HepG2 (cell line): Measurements from ENCODE around the gene KHNYN. TPM values are rescaled to one million over a fixed set of nuclear protein-coding genes. Genes with fewer than 3 reads are reported as not detected.
"Not testable (repeated sequence)": the region's sequence is repeated elsewhere in the genome, so short reads cannot be mapped to it uniquely, and the experiment has no call there.

Experiments used
- ATAC-seq: fragments of 200-7000 bp; cut with Tn5 transposase; 3 replicates; pipeline ENCODE4 v1.9.1; 2020; ENCODE audit warnings: mild to moderate bottlenecking, moderate library complexity
- BruUV-seq: library from RNA; stranded (reverse); fragments of 400-500 nt; replicated peaks from 2 replicates; lab custom pipeline; 2021; lab: Mats Ljungman, UMichigan
- CTCF ChIA-PET: fragments of 300-600 bp; formaldehyde crosslinking; extraction: SDS; loops from one replicate; lab custom pipeline; 2021; ENCODE audit warnings: low total read pairs, inconsistent platforms, low intra/inter-chr PET ratio; lab: Yijun Ruan, JAX
- POLR2A ChIA-PET: fragments of 350-600 bp; sonication (Branson Sonifier 250); formaldehyde crosslinking; loops from one replicate; lab custom pipeline; 2020; ENCODE audit warnings: antibody characterized with exemption, inconsistent platforms; lab: Yijun Ruan, JAX
- DNase-seq: peaks from one replicate; pipeline ENCODE4 v3.0.0-alpha.2; 2015; ENCODE audit warnings: low spot score
- FAIRE-seq: peaks from 3 replicates; lab custom pipeline; 2011; peaks lifted over from hg19 to GRCh38; lab: Jason Lieb, UNC
- H2AFZ ChIP-seq: one replicate; pipeline ENCODE4 v1.6.1; 2011; ENCODE audit warnings: low read length, inconsistent platforms
- H3K27ac ChIP-seq: fragments of 300-600 bp; 3 replicates; pipeline ENCODE4 v1.8.0; 2011; ENCODE audit warnings: mixed run types, mild to moderate bottlenecking, mixed read lengths, low read length, inconsistent platforms; ENCODE audit not compliant: insufficient read depth; ENCODE audit errors: extremely low read length
- H3K27me3 ChIP-seq, 2 experiments: fragments of 200-600 bp in 1 of 2; 2 replicates in 1 of 2; 3 replicates in 1 of 2; pipeline versions ENCODE4 v1.6.0 to v1.8.0; 2011; ENCODE audit warnings: low read length in 2 of 2, mild to moderate bottlenecking in 2 of 2, moderate library complexity in 2 of 2, inconsistent platforms in 1 of 2; ENCODE audit not compliant: insufficient read depth in 2 of 2, control insufficient read depth in 1 of 2
- H3K36me3 ChIP-seq, 2 experiments: fragments of 200-600 bp in 1 of 2; replicated peaks in 1 of 2; 2 replicates in 1 of 2; 3 replicates in 1 of 2; pipeline versions ENCODE4 v1.5.1 to v1.8.0; 2011; ENCODE audit warnings: low read length in 2 of 2, inconsistent platforms in 1 of 2; ENCODE audit not compliant: insufficient read depth in 2 of 2, control insufficient read depth in 1 of 2
- H3K4me1 ChIP-seq: 2 replicates; pipeline ENCODE4 v1.5.1; 2012; ENCODE audit warnings: low read length, inconsistent platforms; ENCODE audit not compliant: insufficient read depth
- H3K4me2 ChIP-seq: 2 replicates; pipeline ENCODE4 v1.6.0; 2011; ENCODE audit warnings: low read depth, low read length, inconsistent platforms
- H3K4me3 ChIP-seq, 3 experiments: fragments of 200-600 bp in 1 of 3; sonication (generic), shearing (Covaris generic) in 1 of 3; replicated peaks in 1 of 3; 2 replicates each; pipeline ENCODE4 v1.5.1; 2011 to 2016; ENCODE audit warnings: low read length in 3 of 3, inconsistent platforms in 2 of 3, low read depth in 2 of 3, mild to moderate bottlenecking in 2 of 3, control low read depth in 1 of 3, mixed read lengths in 1 of 3; ENCODE audit not compliant: insufficient read depth in 1 of 3
- H3K79me2 ChIP-seq: one replicate; pipeline ENCODE4 v1.6.1; 2011; ENCODE audit warnings: low read length, inconsistent platforms; ENCODE audit not compliant: insufficient read depth
- H3K9ac ChIP-seq: 2 replicates; pipeline ENCODE4 v1.6.0; 2011; ENCODE audit warnings: mild to moderate bottlenecking, low read depth, low read length, inconsistent platforms; ENCODE audit not compliant: insufficient read depth
- H3K9me3 ChIP-seq: 2 replicates; pipeline ENCODE4 v1.5.1; 2012; ENCODE audit warnings: mild to moderate bottlenecking, low read length
- H4K20me1 ChIP-seq: 2 replicates; pipeline ENCODE4 v1.6.0; 2011; ENCODE audit warnings: inconsistent platforms, mild to moderate bottlenecking, low read length, moderate library complexity; ENCODE audit not compliant: insufficient read depth
- ARNT ChIP-seq: fragments of 450-650 bp; IDR thresholded peaks from 2 replicates; pipeline ENCODE4 v1.6.1; 2017
- CSRNP2 ChIP-seq: sonication (generic); formaldehyde crosslinking; conservative IDR thresholded peaks from 2 replicates; pipeline ENCODE4 v1.8.0; 2022; ENCODE audit warnings: low read depth, missing genetic modification reagents
- FOXA1 ChIP-seq, 2 experiments: fragments of 450-650 bp in 1 of 2; sonication (generic) in 1 of 2; formaldehyde crosslinking in 1 of 2; IDR thresholded peaks; 2 replicates each; pipeline versions ENCODE4 v1.4.0 to v1.6.1; 2016 to 2020; ENCODE audit warnings: missing genetic modification reagents in 1 of 2
- MNT ChIP-seq: fragments of 450-650 bp; IDR thresholded peaks from 2 replicates; pipeline ENCODE4 v1.6.1; 2016
- NFKB2 ChIP-seq: sonication (generic); formaldehyde crosslinking; IDR thresholded peaks from 2 replicates; pipeline ENCODE4 v1.4.0; 2020; ENCODE audit warnings: missing genetic modification reagents, borderline replicate concordance
- NONO ChIP-seq, 2 experiments: fragments of 450-650 bp in 1 of 2; sonication (generic) in 1 of 2; formaldehyde crosslinking in 1 of 2; IDR thresholded peaks in 1 of 2; conservative IDR thresholded peaks in 1 of 2; 2 replicates each; pipeline versions ENCODE4 v1.6.1 to v1.8.0; 2017 to 2022; ENCODE audit warnings: mild to moderate bottlenecking in 1 of 2, missing genetic modification reagents in 1 of 2, moderate library complexity in 1 of 2
- RFXANK ChIP-seq: IDR thresholded peaks from 2 replicates; pipeline ENCODE4 v1.6.1; 2016
- SOX6 ChIP-seq, 2 experiments: fragments of 450-650 bp in 1 of 2; sonication (generic) in 1 of 2; formaldehyde crosslinking in 1 of 2; IDR thresholded peaks; 2 replicates each; pipeline versions ENCODE4 v1.4.0 to v1.6.1; 2017 to 2020; ENCODE audit warnings: antibody characterized with exemption in 1 of 2, mild to moderate bottlenecking in 1 of 2, missing genetic modification reagents in 1 of 2
- ZNF282 ChIP-seq: fragments of 450-650 bp; IDR thresholded peaks from 2 replicates; pipeline ENCODE4 v1.6.1; 2018; ENCODE audit not compliant: partially characterized antibody
- ZNF816 ChIP-seq: sonication (generic); formaldehyde crosslinking; IDR thresholded peaks from 2 replicates; pipeline ENCODE4 v1.8.0; 2022; ENCODE audit warnings: missing genetic modification reagents, mild to moderate bottlenecking, borderline replicate concordance
- WGBS: methylation state at CpG from one replicate; pipeline ENCODE4 v1.1.6; 2017; ENCODE audit warnings: low lambda C conversion rate; 5-methylcytosine and 5-hydroxymethylcytosine counted together
- in situ Hi-C: cut with HindIII; loops from 2 replicates; pipeline ENCODE4 v1.10.0; 2017; ENCODE audit warnings: low pct_unique_long_range_greater_than_20kb; ENCODE audit not compliant: extremely low pct_ligation_motif_present
- intact Hi-C: fragments of 100-400 bp; cut with micrococcal nuclease; formaldehyde crosslinking; loops from one replicate; pipeline ENCODE4 v1.10.0; 2022; ENCODE audit not compliant: unreplicated experiment
- polyA plus RNA-seq, 8 experiments: library from polyadenylated mRNA; depleted of rRNA in 3 of 8; stranded (reverse) in 7 of 8; unstranded in 1 of 8; fragments of >200 nt; fragmentation: Illumina TruSeq in 4 of 8; extraction: Trizol in 4 of 8; gene quantifications; 2 replicates each; pipeline versions ENCODE4 v1.2.1 to v1.2.3, GENCODE V29; 2011 to 2016; ENCODE audit warnings: low read depth in 4 of 8, missing spikeins in 1 of 8, mixed read lengths in 1 of 8; ENCODE audit not compliant: insufficient read depth in 1 of 8
- total RNA-seq, 5 experiments: library from RNA; depleted of rRNA; stranded (reverse); fragments of >200 nt; fragmentation: Illumina TruSeq; extraction: Trizol; gene quantifications; 2 replicates each; pipeline ENCODE4 v1.2.3, GENCODE V29; 2016; ENCODE audit warnings: low read depth in 1 of 5

KHNYN gene
- total and polyA plus RNA-seq, 2 of the 13 experiments (the other 11 are each of a cell fraction or from before 2014, with no cell fraction given) = 52.8 to 75.7 TPM

GRCh38 chr14:24450828-24451227, 21.1 kb downstream of the KHNYN start:
- intact Hi-C loops, POLR2A ChIA-PET: not testable (repeated sequence)

GRCh38 chr14:24456980-24457379, 27.2 kb downstream of the KHNYN start:
- ATAC-seq (no peak), DNase-seq (no peak), FAIRE-seq (no peak)
- Histone ChIP-seq H3K9me3 (peaks cover 13% of the 10 kb centered on the region), H3K9ac (no peak overlapping the region), H3K27me3 (no peaks in the 10 kb centered on the region), H3K4me1 (no peaks in the 10 kb centered on the region), H3K79me2 (no peaks in the 10 kb centered on the region), H3K4me2 (no peak overlapping the region), H3K36me3 (peaks cover 10 to 13% of the 10 kb centered on the region in 2 experiments; a peak in 3 of 5 replicates), H4K20me1 (no peaks in the 10 kb centered on the region), H3K4me3 (no peak overlapping the region), H3K27ac (no peak overlapping the region), H2AFZ (no peak overlapping the region)
- no TSS peak for BruUV-seq
- in situ Hi-C loops (no loop called here), intact Hi-C loops (no loop called here)
- ChIA-PET POLR2A (no interaction called here), CTCF (no interaction called here)
- 0 out of 2 replicates have a peak, but pooled peaks have one; percentile 16 for TF ChIP-seq CSRNP2 (CRISPR knock-in tag)
- TF ChIP-seq NFKB2 = no peak
- TF ChIP-seq ZNF816 (CRISPR knock-in tag) = no peak
- TF ChIP-seq RFXANK = no peak

More at GRCh38 chr14:24450828-24451227, 21.1 kb downstream of the KHNYN start:
- 85% methylated on average over 2 of the region's 2 CpGs for WGBS
- DNase-seq; H3K9ac ChIP-seq; FAIRE-seq; H3K79me2 ChIP-seq; H3K4me3 ChIP-seq; H3K4me1 ChIP-seq; ATAC-seq; H4K20me1 ChIP-seq; H3K27me3 ChIP-seq; BruUV-seq; in situ Hi-C loops; H2AFZ ChIP-seq; H3K27ac ChIP-seq; H3K36me3 ChIP-seq; H3K4me2 ChIP-seq; CTCF ChIA-PET; TF ChIP-seq FOXA1 (CRISPR knock-in tag; IDR thresholded peaks at IDR 0.05); SOX6 (CRISPR knock-in tag; IDR thresholded peaks at IDR 0.05); NONO (CRISPR knock-in tag; conservative IDR thresholded peaks at IDR 0.05): not testable (repeated sequence)
- TF ChIP-seq FOXA1 (IDR thresholded peaks at IDR 0.05) (0 out of 2 replicates have a peak, but pooled peaks have one; percentile 24), SOX6 (IDR thresholded peaks at IDR 0.05) (0 out of 2 replicates have a peak, but pooled peaks have one; percentile 39), ZNF282 (peak; percentile 72), NONO (IDR thresholded peaks at IDR 0.05) (peak; percentile 63; the same call in 1 of the 2 replicates), ARNT (0 out of 2 replicates have a peak, but pooled peaks have one; percentile 41), MNT (0 out of 2 replicates have a peak, but pooled peaks have one; percentile 22)
- peaks cover 13% of the 10 kb centered on the region for H3K9me3 ChIP-seq
